MCF 10A (cell line): Measurements from ENCODE around the gene TBX6. TPM values are rescaled to one million over a fixed set of nuclear protein-coding genes. Genes with fewer than 3 reads are reported as not detected.

Experiments
- BruUV-seq: library from RNA; stranded (reverse); fragments of 400-500 nt; replicated peaks from 2 replicates; lab custom pipeline; 2021; lab: Mats Ljungman, UMichigan
- CTCF ChIA-PET: fragments of 300-600 bp; sonication (Branson Sonifier 250); formaldehyde crosslinking; extraction: SDS; loops from one replicate; lab custom pipeline; 2021; ENCODE audit warnings: antibody characterized with exemption, inconsistent platforms; lab: Yijun Ruan, JAX
- POLR2A ChIA-PET: fragments of 300-600, 350-650 bp; sonication (Branson Sonifier 250); formaldehyde crosslinking; extraction: SDS; loops from one replicate; lab custom pipeline; 2020; ENCODE audit warnings: antibody characterized with exemption, inconsistent platforms; lab: Yijun Ruan, JAX
- DNase-seq: peaks from one replicate; pipeline ENCODE4 v3.0.0-alpha.2; 2018; ENCODE audit not compliant: unreplicated experiment
- H3K27ac Mint-ChIP-seq: one replicate; pipeline ENCODE4 v1.8.0; 2022; ENCODE audit warnings: mild to moderate bottlenecking, low read depth, mixed read lengths; ENCODE audit not compliant: unreplicated experiment
- H3K27me3 Mint-ChIP-seq: one replicate; pipeline ENCODE4 v1.8.0; 2022; ENCODE audit warnings: mixed read lengths; ENCODE audit not compliant: insufficient read depth, unreplicated experiment
- H3K36me3 Mint-ChIP-seq: one replicate; pipeline ENCODE4 v1.8.0; 2022; ENCODE audit warnings: mild to moderate bottlenecking, moderate library complexity, mixed read lengths; ENCODE audit not compliant: insufficient read depth, unreplicated experiment
- H3K4me1 Mint-ChIP-seq: one replicate; pipeline ENCODE4 v1.8.0; 2022; ENCODE audit warnings: mixed read lengths; ENCODE audit not compliant: insufficient read depth, unreplicated experiment
- H3K4me3 Mint-ChIP-seq: one replicate; pipeline ENCODE4 v1.8.0; 2022; ENCODE audit warnings: mild to moderate bottlenecking, moderate library complexity, mixed read lengths; ENCODE audit not compliant: unreplicated experiment
- H3K9me3 Mint-ChIP-seq: one replicate; pipeline ENCODE4 v1.8.0; 2022; ENCODE audit warnings: mixed read lengths; ENCODE audit not compliant: unreplicated experiment
- CTCF ChIP-seq: fragments of 200-600 bp; IDR thresholded peaks from one replicate; pipeline ENCODE4 v1.8.0; 2022; ENCODE audit warnings: antibody characterized with exemption, mild to moderate bottlenecking; ENCODE audit not compliant: unreplicated experiment
- intact Hi-C: fragments of 100-400 bp; cut with micrococcal nuclease; formaldehyde crosslinking; loops from 2 replicates; pipeline ENCODE4 v1.14.1; 2022
- total RNA-seq: library from RNA; stranded (reverse); gene quantifications from 2 replicates; pipeline ENCODE4 v1.2.3, GENCODE V29; 2022

Gene TBX6
- total RNA-seq, 1 experiment from 2014 or later, result 0.16 TPM

GRCh38 chr16:30124985-30125379 is 33.3 kb upstream of the TBX6 start:
- CTCF ChIA-PET, result interaction anchor here (0.6 to 1.2 kb wide), 4 partner anchors 29 to 425 kb away, joined by 3 read pairs; no protein-coding TSS in a partner anchor
- BruUV-seq, result no TSS peak
- no peak overlapping the region for H3K4me3 Mint-ChIP-seq
- intact Hi-C loops, result loop anchor here (5.0 kb wide), 1 partner anchor 282 kb away; the partner anchor contains the start of gene ZNF771
- H3K27me3 Mint-ChIP-seq, result no peaks in the 10 kb centered on the region
- POLR2A ChIA-PET, result interaction anchor here (0.6 to 3.4 kb wide), 9 partner anchors 10 to 91 kb away, joined by 3 to 24 read pairs (median 6); partner anchors contain the start of genes ALDOA, CORO1A, TBX6 and YPEL3
- H3K36me3 Mint-ChIP-seq, result no peaks in the 10 kb centered on the region
- peak overlapping the region; percentile 16 for H3K27ac Mint-ChIP-seq
- peaks cover 10% of the 10 kb centered on the region for H3K4me1 Mint-ChIP-seq
- no peak for DNase-seq
- H3K9me3 Mint-ChIP-seq, result no peaks in the 10 kb centered on the region
- no peak for TF ChIP-seq CTCF

DNA sequence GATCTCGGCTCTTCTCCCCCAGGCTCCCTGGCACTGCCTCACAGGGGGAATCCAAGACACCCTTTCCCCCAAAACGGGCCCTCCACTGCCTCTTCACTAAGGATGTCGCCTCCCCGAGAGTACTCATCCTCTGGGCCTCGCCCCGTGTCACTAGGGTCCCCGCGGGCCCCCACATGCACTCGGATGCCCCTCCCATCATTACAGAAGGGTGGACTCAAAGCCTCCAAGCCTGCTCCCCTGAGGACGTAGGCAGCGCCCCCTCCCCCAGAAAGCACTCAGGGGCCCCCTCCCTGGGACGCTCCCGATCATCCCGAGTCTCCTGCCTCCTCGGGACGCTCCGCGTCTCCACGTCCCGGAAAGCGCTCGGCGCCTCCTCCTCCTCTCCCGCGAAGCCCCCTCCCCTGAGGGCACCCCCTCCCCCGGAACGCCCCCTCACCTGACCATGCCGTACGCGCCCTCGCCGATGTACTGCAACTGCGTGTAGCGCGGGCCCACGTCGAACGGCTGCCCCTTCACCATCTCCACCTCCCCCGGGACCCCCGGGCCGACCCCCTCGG is 31.0 kb upstream of the TBX6 start:
- DNase-seq, result no peak
- Mint-ChIP-seq H3K4me3 (peak overlapping the region; percentile 73), H3K9me3 (no peaks in the 10 kb centered on the region), H3K36me3 (no peaks in the 10 kb centered on the region), H3K27me3 (no peaks in the 10 kb centered on the region), H3K27ac (peak overlapping the region; percentile 63), H3K4me1 (peaks cover 10% of the 10 kb centered on the region)
- no TSS peak for BruUV-seq
- intact Hi-C loops, result loop anchor here (5.0 kb wide), 1 partner anchor 285 kb away; the partner anchor contains the start of gene ZNF771
- CTCF ChIA-PET, result no interaction called here
- POLR2A ChIA-PET, result no interaction called here
- no peak for TF ChIP-seq CTCF

- intact Hi-C loops, result loop anchor here (5.0 kb wide), 1 partner anchor 285 kb away; the partner anchor contains the start of gene ZNF771
- Mint-ChIP-seq H3K9me3 (no peaks in the 10 kb centered on the region), H3K36me3 (no peaks in the 10 kb centered on the region), H3K4me3 (peak overlapping the region; percentile 73), H3K4me1 (peaks cover 10% of the 10 kb centered on the region), H3K27ac (peak overlapping the region; percentile 63), H3K27me3 (no peaks in the 10 kb centered on the region)
- CTCF ChIA-PET, result no interaction called here
- BruUV-seq, result no TSS peak
- POLR2A ChIA-PET, result no interaction called here
- TF ChIP-seq CTCF, result no peak
- DNase-seq, result no peak
Measured at GRCh38 chr16:30121741-30122571, 30.2 kb upstream of the TBX6 start.
